Measurements from ENCODE around the gene IRF6.

Gene IRF6

GRCh38 chr1:209759829-209760359 is 46.0 kb downstream of the IRF6 start:
- DNase-seq (ENCODE audit: low read depth): no peak

- DNase-seq (ENCODE audit: low read depth): no peak
Observed at GRCh38 chr1:209758400-209758799, 47.5 kb downstream of the IRF6 start.

GRCh38 chr1:209756615-209757445 is 49.1 kb downstream of the IRF6 start:
- DNase-seq (ENCODE audit: low read depth): no peak

- DNase-seq (ENCODE audit: low read depth): peak; percentile 50
Observed at GRCh38 chr1:209755926-209756614, 49.9 kb downstream of the IRF6 start, which contains the start of gene TRAF3IP3. Gene TRAF3IP3 (plus strand): TSS chr1:209756053. CDS start chr1:209760040, 3,987 bp downstream.

- DNase-seq (ENCODE audit: low read depth): no peak
Observed at GRCh38 chr1:209755256-209755655, 50.7 kb downstream of the IRF6 start.

- no peak for DNase-seq (ENCODE audit: low read depth)
Observed at GRCh38 chr1:209752890-209753289, 53.1 kb downstream of the IRF6 start.

GRCh38 chr1:209751627-209752231 is 54.2 kb downstream of the IRF6 start:
- DNase-seq (ENCODE audit: low read depth): no peak

- DNase-seq (ENCODE audit: low read depth): no peak
Observed at GRCh38 chr1:209749670-209750323, 56.1 kb downstream of the IRF6 start.

- no peak for DNase-seq (ENCODE audit: low read depth)
Observed at GRCh38 chr1:209749205-209749604, 56.7 kb downstream of the IRF6 start.

GRCh38 chr1:209748620-209749019 is 57.3 kb downstream of the IRF6 start:
- DNase-seq (ENCODE audit: low read depth): no peak

- peak; percentile 68 for DNase-seq (ENCODE audit: low read depth)
Observed at GRCh38 chr1:209747580-209748262, 58.2 kb downstream of the IRF6 start.

GRCh38 chr1:209746451-209747165 is 59.3 kb downstream of the IRF6 start:
- no peak for DNase-seq (ENCODE audit: low read depth)

- no peak for DNase-seq (ENCODE audit: low read depth)
Observed at GRCh38 chr1:209743145-209743482, 62.8 kb downstream of the IRF6 start.

GRCh38 chr1:209742409-209743144 is 63.4 kb downstream of the IRF6 start:
- DNase-seq (ENCODE audit: low read depth): no peak

- no peak for DNase-seq (ENCODE audit: low read depth)
Observed at GRCh38 chr1:209741889-209742288, 64.1 kb downstream of the IRF6 start.

- no peak for DNase-seq (ENCODE audit: low read depth)
Observed at GRCh38 chr1:209741193-209741592, 64.7 kb downstream of the IRF6 start.

- DNase-seq (ENCODE audit: low read depth): no peak
Observed at GRCh38 chr1:209738270-209738669, 67.7 kb downstream of the IRF6 start.

- no peak for DNase-seq (ENCODE audit: low read depth)
Observed at GRCh38 chr1:209737118-209737505, 68.8 kb downstream of the IRF6 start.

GRCh38 chr1:209736490-209737117 is 69.3 kb downstream of the IRF6 start:
- DNase-seq (ENCODE audit: low read depth): no peak
